ENCODE data around the gene ZDHHC7. TPM values are rescaled to one million over a fixed set of nuclear protein-coding genes. Genes with fewer than 3 reads are reported as not detected.
"Not testable (repeated sequence)": the region's sequence is repeated elsewhere in the genome, so short reads cannot be mapped to it uniquely, and the experiment has no call there.

Gene ZDHHC7
- total RNA-seq, 1 donor from 2014 or later, result 79.7 TPM

DNA sequence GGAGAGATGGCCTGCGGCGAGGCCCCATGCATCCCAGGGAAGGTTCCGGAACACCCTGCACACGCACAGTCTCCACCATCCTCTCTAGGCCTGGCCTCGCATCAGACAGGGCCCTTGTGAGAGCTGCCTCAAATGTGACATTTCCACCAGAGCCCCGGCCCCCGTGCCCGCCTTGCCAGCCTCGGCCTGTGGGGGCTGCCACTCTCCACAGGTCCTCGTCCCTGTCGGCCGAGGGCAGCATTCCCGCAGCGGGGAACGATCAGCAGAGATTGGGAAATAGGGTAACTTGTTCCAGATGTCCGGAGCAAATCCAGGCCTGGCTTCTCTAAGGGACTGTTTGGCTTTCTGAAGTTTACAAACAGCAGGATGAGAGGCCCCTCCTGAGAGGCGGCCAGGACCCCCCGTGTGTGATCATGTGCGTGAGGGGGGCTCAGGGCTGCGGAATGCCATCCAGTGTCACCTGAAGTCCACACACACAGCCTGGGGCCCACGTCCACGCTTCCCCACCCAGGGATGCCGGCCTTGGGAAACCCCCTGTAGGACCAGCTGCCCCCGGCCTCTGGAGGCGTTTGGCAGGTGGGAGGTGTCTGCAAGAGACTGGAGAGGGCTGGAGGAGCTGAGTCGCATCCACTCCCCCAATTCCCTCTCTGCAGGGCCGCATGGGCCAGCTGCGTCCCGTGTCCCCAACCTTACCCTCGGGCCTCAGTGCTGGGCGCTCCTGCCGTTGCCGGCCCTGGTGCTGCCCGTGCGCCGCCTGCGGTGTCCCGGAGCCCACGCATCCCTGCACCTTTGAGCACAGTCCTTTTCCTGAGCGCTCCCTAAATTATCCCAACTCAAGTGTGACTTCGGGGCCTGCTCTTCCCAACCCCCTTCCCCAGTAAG is 70.4 kb downstream of the ZDHHC7 start:
- TF ChIP-seq, protein P1, sequence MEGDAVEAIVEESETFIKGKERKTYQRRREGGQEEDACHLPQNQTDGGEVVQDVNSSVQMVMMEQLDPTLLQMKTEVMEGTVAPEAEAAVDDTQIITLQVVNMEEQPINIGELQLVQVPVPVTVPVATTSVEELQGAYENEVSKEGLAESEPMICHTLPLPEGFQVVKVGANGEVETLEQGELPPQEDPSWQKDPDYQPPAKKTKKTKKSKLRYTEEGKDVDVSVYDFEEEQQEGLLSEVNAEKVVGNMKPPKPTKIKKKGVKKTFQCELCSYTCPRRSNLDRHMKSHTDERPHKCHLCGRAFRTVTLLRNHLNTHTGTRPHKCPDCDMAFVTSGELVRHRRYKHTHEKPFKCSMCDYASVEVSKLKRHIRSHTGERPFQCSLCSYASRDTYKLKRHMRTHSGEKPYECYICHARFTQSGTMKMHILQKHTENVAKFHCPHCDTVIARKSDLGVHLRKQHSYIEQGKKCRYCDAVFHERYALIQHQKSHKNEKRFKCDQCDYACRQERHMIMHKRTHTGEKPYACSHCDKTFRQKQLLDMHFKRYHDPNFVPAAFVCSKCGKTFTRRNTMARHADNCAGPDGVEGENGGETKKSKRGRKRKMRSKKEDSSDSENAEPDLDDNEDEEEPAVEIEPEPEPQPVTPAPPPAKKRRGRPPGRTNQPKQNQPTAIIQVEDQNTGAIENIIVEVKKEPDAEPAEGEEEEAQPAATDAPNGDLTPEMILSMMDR (IDR thresholded peaks at IDR 0.05), result no peak
- Histone ChIP-seq H3K27ac (no peak overlapping the region), H3K4me1 (no peaks in the 10 kb centered on the region), H3K4me3 (no peak overlapping the region), H3K9me3 (no peaks in the 10 kb centered on the region), H3K27me3 (no peaks in the 10 kb centered on the region), H3K36me3 (no peaks in the 10 kb centered on the region)
- DNase-seq, result peak; percentile 59
- ATAC-seq, result peak; percentile 23
- intact Hi-C loops (cut with DNase I), result no loop called here

DNA sequence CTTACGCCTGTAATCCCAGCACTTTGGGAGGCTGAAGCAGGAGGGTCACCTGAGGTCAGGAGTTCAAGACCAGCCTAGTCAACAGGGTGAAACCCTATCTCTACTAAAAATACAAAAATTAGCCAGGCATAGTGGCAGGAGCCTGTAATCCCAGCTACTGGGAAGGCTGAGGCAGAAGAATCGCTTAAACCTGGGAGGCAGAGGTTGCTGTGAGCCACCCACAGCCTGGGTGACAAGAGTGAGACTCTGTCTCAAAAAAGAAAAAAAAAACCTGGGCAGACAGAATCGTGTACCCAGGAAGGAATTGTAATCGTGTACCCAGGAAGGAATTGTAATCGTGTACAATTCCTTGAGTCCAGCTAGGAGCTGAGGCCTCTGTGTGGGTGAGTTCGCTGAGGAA is 72.7 kb downstream of the ZDHHC7 start:
- DNase-seq; ATAC-seq; intact Hi-C loops (cut with DNase I); H3K9me3 ChIP-seq; H3K36me3 ChIP-seq; H3K4me3 ChIP-seq; H3K27ac ChIP-seq; H3K27me3 ChIP-seq; H3K4me1 ChIP-seq: not testable (repeated sequence)

- H3K4me3 ChIP-seq, result no peak overlapping the region
- intact Hi-C loops (cut with DNase I), result no loop called here
These were observed 73.9 kb downstream of the ZDHHC7 start for GRCh38 chr16:84937196-84938005.

DNA sequence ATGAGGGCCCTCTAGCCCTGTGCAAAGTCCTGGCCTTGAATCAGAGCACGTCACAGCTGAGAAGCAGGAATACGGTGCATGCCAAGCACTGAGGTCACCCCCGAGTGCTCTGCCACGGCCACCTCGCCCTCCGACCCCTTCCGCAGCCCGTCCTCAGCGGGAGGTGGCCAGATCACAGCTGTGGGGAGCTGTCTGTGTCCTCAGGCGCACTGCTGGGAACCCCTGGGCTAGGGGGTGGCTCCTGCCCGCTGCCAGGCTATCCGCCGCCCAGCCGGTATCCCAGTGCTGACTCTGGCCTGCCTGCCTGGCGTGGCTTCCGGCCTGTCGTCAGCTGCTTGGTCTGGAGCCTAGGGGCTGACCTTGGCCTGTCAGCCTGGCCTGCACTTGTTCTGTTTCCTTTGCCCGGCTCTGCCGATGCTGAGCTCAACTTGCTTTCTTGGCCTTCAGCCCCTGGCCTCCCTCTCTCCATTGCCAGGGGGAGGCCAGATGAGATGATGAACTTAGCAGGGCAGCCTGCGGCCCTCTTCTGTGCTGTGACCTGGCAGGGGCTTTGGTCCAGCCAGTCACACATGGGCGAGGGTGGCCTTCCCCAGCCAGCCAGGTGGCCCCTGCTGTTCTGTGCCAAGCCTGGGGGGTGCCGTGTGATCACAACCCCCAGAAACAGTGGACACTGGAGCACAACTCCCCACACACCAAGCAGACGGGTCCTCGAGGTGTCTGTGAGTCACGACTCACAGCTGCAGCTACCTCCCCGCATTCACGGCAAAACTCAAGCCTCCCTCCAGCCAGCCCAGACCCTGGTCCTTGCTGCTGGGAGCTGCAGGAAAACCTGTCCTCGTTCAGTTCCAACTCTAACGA is 77.3 kb downstream of the ZDHHC7 start:
- H3K27ac ChIP-seq, result peak overlapping the region; percentile 59
- H3K4me1 ChIP-seq, result no peaks in the 10 kb centered on the region
- ATAC-seq, result peak; percentile 80
- peak; percentile 74 for DNase-seq
- H3K9me3 ChIP-seq, result no peaks in the 10 kb centered on the region
- H3K36me3 ChIP-seq, result no peaks in the 10 kb centered on the region
- TF ChIP-seq, protein P1 (IDR thresholded peaks at IDR 0.05), result no peak
- intact Hi-C loops (cut with DNase I), result no loop called here
- H3K4me3 ChIP-seq, result no peak overlapping the region
- no peaks in the 10 kb centered on the region for H3K27me3 ChIP-seq

More at GRCh38 chr16:84937196-84938005, 73.9 kb downstream of the ZDHHC7 start:
- no peaks in the 10 kb centered on the region for H3K36me3 ChIP-seq
- ATAC-seq (no peak), DNase-seq (no peak)
- H3K4me1 ChIP-seq, result no peaks in the 10 kb centered on the region
- no peak overlapping the region for H3K27ac ChIP-seq
- H3K9me3 ChIP-seq, result no peaks in the 10 kb centered on the region
- TF ChIP-seq, protein P1 (IDR thresholded peaks at IDR 0.05), result no peak
- no peaks in the 10 kb centered on the region for H3K27me3 ChIP-seq

DNA sequence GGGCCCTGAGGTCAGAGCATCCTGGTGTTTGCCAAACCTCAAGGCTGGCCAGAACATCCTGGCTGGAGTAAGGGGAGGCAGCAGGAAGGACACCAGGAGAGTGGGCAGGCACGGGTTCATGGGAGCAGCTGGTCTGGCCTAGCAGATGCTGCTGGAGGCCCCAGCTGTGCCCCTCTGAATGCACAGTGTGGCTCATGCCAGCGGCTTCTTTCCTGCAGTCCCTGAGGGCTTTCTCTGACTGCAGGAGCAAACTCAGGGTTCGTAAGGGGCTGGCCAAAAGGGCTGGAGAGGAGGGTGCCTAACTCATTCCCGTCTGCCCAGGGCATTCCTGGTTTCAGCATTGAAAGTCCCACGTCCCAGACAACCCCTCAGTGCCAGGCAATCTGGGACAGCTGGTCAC is 78.7 kb downstream of the ZDHHC7 start:
- intact Hi-C loops (cut with DNase I), result no loop called here
- TF ChIP-seq, protein P1 (IDR thresholded peaks at IDR 0.05), result no peak
- Histone ChIP-seq H3K4me3 (no peak overlapping the region), H3K4me1 (no peaks in the 10 kb centered on the region), H3K27me3 (no peaks in the 10 kb centered on the region), H3K27ac (no peak overlapping the region), H3K9me3 (no peaks in the 10 kb centered on the region), H3K36me3 (no peaks in the 10 kb centered on the region)
- ATAC-seq (no peak), DNase-seq (no peak)

All from upper lobe of right lung (tissue), 1 donor.